Mammary epithelial cell (primary cell): ENCODE results near the gene ELOVL5.

Source experiments
- EZH2 ChIP-seq: IDR thresholded peaks from 2 replicates; pipeline ENCODE4 v1.6.1; 2012; ENCODE audit warnings: low read length, inconsistent platforms, borderline replicate concordance
- TF ChIP-seq, protein P1 (sequence below), 2 donors: IDR thresholded peaks in 1 of 2; conservative IDR thresholded peaks in 1 of 2; 2 replicates each; pipeline ENCODE4 v1.5.1; 2011 to 2012; ENCODE audit warnings: inconsistent platforms in 2 of 2, low read length in 2 of 2, mild to moderate bottlenecking in 2 of 2, control low read depth in 1 of 2, low read depth in 1 of 2; ENCODE audit not compliant: insufficient read depth in 1 of 2; ENCODE audit errors: extremely low read depth in 1 of 2

DNA sequence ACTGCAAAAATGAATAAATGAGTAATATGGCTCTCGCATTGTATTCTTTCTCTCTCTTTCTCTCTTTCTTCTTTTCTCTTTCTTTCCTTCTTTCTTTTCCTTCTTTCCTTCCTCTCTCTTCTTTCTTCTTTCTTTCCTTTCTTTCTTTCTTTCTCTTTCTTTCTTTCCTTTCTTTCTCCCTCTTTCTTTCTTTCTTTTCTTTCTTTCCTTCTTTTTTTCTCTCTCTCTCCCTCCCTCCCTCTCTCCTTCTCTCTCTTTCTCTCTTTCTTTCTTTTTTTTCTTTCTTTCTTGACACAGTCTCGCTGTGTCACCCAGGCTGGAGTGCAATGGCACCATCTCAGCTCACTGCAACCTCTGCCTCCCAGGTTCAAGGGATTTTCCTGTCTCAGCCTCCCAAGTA is 20.3 kb upstream of the ELOVL5 start:
- TF ChIP-seq, protein P1, sequence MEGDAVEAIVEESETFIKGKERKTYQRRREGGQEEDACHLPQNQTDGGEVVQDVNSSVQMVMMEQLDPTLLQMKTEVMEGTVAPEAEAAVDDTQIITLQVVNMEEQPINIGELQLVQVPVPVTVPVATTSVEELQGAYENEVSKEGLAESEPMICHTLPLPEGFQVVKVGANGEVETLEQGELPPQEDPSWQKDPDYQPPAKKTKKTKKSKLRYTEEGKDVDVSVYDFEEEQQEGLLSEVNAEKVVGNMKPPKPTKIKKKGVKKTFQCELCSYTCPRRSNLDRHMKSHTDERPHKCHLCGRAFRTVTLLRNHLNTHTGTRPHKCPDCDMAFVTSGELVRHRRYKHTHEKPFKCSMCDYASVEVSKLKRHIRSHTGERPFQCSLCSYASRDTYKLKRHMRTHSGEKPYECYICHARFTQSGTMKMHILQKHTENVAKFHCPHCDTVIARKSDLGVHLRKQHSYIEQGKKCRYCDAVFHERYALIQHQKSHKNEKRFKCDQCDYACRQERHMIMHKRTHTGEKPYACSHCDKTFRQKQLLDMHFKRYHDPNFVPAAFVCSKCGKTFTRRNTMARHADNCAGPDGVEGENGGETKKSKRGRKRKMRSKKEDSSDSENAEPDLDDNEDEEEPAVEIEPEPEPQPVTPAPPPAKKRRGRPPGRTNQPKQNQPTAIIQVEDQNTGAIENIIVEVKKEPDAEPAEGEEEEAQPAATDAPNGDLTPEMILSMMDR (conservative IDR thresholded peaks at IDR 0.05 in 1 of 2, IDR thresholded peaks at IDR 0.05 in 1 of 2; ENCODE audit: extremely low read depth in 1 of 2, insufficient read depth in 1 of 2, low read depth in 1 of 2, low read length in 2 of 2) = no peak
- TF ChIP-seq EZH2 = no peak
